HG03159 (cell line): ENCODE results near the gene CASP8.

ENCODE experiments used
- ATAC-seq: cut with Tn5 transposase; IDR thresholded peaks from one replicate; pipeline ENCODE4 v1.9.1; 2021; ENCODE audit warnings: mild to moderate bottlenecking, moderate library complexity; ENCODE audit not compliant: unreplicated experiment

CASP8 gene

GRCh38 chr2:201242571-201243277, 17.6 kb upstream of the CASP8 start:
- no peak for ATAC-seq

GRCh38 chr2:201244829-201245228, 15.5 kb upstream of the CASP8 start:
- ATAC-seq, result no peak

GRCh38 chr2:201246280-201246679, 14.1 kb upstream of the CASP8 start:
- ATAC-seq, result no peak

GRCh38 chr2:201248288-201248844, 12.0 kb upstream of the CASP8 start:
- ATAC-seq, result no peak

- ATAC-seq, result no peak
These were observed 10.4 kb upstream of the CASP8 start for GRCh38 chr2:201249889-201250288.

- no peak for ATAC-seq
These were observed 9.6 kb upstream of the CASP8 start for GRCh38 chr2:201250741-201251140.

- ATAC-seq, result no peak
These were observed 6.1 kb upstream of the CASP8 start for GRCh38 chr2:201254081-201254730.

- no peak for ATAC-seq
These were observed 4.8 kb upstream of the CASP8 start for GRCh38 chr2:201255408-201256033.

- no peak for ATAC-seq
These were observed 4.3 kb upstream of the CASP8 start for GRCh38 chr2:201256082-201256481.

- ATAC-seq, result peak; percentile 47
These were observed 2.9 kb upstream of the CASP8 start for GRCh38 chr2:201257381-201257955.

- peak; percentile 64 for ATAC-seq
These were observed 2.2 kb upstream of the CASP8 start for GRCh38 chr2:201257956-201258665.

GRCh38 chr2:201258666-201259615, 1.4 kb upstream of the CASP8 start:
- ATAC-seq, result peak; percentile 1

GRCh38 chr2:201261471-201261870, 1.1 kb downstream of the CASP8 start:
- ATAC-seq, result no peak

GRCh38 chr2:201261906-201262305, 1.6 kb downstream of the CASP8 start:
- no peak for ATAC-seq

GRCh38 chr2:201262718-201263117, 2.4 kb downstream of the CASP8 start:
- no peak for ATAC-seq

- ATAC-seq, result no peak
These were observed 3.4 kb downstream of the CASP8 start for GRCh38 chr2:201263779-201264178.

GRCh38 chr2:201264472-201265173, 4.3 kb downstream of the CASP8 start:
- no peak for ATAC-seq

GRCh38 chr2:201266629-201267028, 6.3 kb downstream of the CASP8 start:
- no peak for ATAC-seq
